HFF-Myc (cell line): ENCODE measurements around the gene KIAA0753.

Experiments used
- DNase-seq: peaks from one replicate; pipeline ENCODE4 v3.0.0-alpha.2; 2011; ENCODE audit warnings: low read depth; ENCODE audit errors: extremely low read depth
- H3K4me3 ChIP-seq: replicated peaks from 2 replicates; pipeline ENCODE4 v1.5.1; 2011; ENCODE audit warnings: low read depth, mild to moderate bottlenecking, control low read depth, low read length
- CTCF ChIP-seq: IDR thresholded peaks from 2 replicates; pipeline ENCODE4 v1.5.1; 2012; ENCODE audit warnings: mild to moderate bottlenecking, low read depth, low read length, control low read depth; ENCODE audit errors: missing control alignments

Gene KIAA0753

GRCh38 chr17:6640536-6641246 is at the start of gene KIAA0753, which contains the start of gene TXNDC17:
TSS of gene KIAA0753 (minus strand) at chr17:6640711. CDS start at chr17:6635103, 5,608 bp downstream.
TSS of gene TXNDC17 (plus strand) at chr17:6641060. CDS start at chr17:6641083, 23 bp downstream.
- TF ChIP-seq CTCF, result no peak
- H3K4me3 ChIP-seq, result peak within 1 kb of the TSS; percentile 87
- DNase-seq, result peak; percentile 72

- no peak overlapping the region for H3K4me3 ChIP-seq
- TF ChIP-seq CTCF, result no peak
- DNase-seq, result no peak
Measured at GRCh38 chr17:6688944-6689343, 48.4 kb upstream of the KIAA0753 start.

GRCh38 chr17:6686026-6686425 is 45.5 kb upstream of the KIAA0753 start:
- TF ChIP-seq CTCF, result no peak
- H3K4me3 ChIP-seq, result no peak overlapping the region
- DNase-seq, result no peak

- TF ChIP-seq CTCF, result no peak
- DNase-seq, result no peak
- no peak overlapping the region for H3K4me3 ChIP-seq
Measured at GRCh38 chr17:6684881-6685767, 44.6 kb upstream of the KIAA0753 start.

GRCh38 chr17:6684460-6684783 is 43.9 kb upstream of the KIAA0753 start:
- no peak for DNase-seq
- no peak for TF ChIP-seq CTCF
- H3K4me3 ChIP-seq, result no peak overlapping the region

GRCh38 chr17:6683730-6684459 is 43.4 kb upstream of the KIAA0753 start:
- no peak overlapping the region for H3K4me3 ChIP-seq
- no peak for TF ChIP-seq CTCF
- DNase-seq, result no peak
